ENCODE results near the gene HNRNPR. TPM values are rescaled to one million over a fixed set of nuclear protein-coding genes. Genes with fewer than 3 reads are reported as not detected.
A peak's percentile ranks its signal among the peaks of the same experiment; 100 is the strongest.

Gene HNRNPR
- total and polyA plus RNA-seq, 9 of the 15 experiments (the other 6 are each of a cell fraction or from before 2014, with no cell fraction given): 80.9 to 372 (median 301) TPM

DNA sequence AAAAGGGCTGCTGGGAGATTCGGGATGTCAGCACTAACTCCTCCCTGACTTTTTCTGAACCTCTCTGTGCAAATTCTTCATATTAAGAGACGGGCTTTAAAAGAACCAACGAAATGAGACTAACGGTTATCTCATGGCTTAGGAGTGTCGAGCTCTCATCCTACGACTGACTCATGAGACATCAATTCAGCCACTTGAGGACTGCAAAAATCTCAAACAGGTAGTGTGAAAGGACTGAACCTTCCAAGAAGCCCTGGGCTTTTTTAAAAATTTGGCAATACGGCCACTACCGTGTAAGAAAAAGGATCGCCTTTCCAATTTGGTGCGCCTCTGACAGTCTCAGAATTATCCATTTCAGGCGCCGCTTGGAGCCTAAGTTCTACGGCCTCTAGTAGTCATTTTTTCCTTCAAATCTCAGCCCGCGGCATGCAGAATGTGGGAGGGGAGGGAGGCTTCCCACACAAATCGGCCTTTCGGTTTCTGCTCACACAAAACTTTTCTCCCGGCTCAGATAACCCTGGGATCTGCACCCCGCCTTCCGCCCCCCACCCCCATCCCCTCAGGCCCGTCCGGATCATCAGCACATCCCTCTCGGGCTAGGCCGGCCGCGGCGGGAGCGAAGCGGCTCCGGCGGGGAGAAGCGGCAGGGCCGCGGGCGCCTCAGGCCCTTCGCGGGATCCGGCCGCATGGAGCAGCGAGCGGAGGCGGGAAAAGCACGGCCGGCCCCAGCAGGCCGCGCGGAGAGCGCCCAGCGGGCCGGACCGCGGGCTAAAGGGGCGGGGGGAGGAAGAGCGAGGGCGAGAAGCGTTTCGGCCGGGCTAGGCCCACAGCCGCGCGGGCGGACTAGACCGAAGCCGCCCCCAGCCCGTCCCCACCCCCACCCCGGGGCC is 618 bp downstream of the HNRNPR start (continued):
- no peak for TF ChIP-seq PHF20 (IDR thresholded peaks at IDR 0.05; ENCODE audit: partially characterized antibody)

- Histone ChIP-seq H3K4me1 (replicated peaks in 1 of 2; ENCODE audit: control insufficient read depth in 2 of 2, insufficient read depth in 2 of 2, low read length in 2 of 2) (peaks cover 18 to 32% of the 10 kb centered on the region in 2 experiments; a peak in 4 of 5 replicates), H3K27me3 (ENCODE audit: control insufficient read depth in 2 of 2, insufficient read depth in 2 of 2, low read length in 2 of 2) (no peaks in the 10 kb centered on the region), H3K79me2 (ENCODE audit: control insufficient read depth, insufficient read depth, low read length) (peaks cover 71% of the 10 kb centered on the region), H3K9me1 (ENCODE audit: control insufficient read depth, insufficient read depth, low read length) (no peaks in the 10 kb centered on the region), H4K20me1 (replicated peaks; ENCODE audit: control insufficient read depth, insufficient read depth, low read length) (peaks cover 46% of the 10 kb centered on the region), H3K4me3 (peak overlapping the region; percentile 76), H3K4me2 (ENCODE audit: insufficient read depth, low read length) (peak overlapping the region; percentile 83), H3K36me3 (ENCODE audit: control insufficient read depth, insufficient read depth, low read length) (peaks cover 47% of the 10 kb centered on the region), H3K27ac (ENCODE audit: extremely low read depth, low read depth, low read length) (peak overlapping the region; percentile 99), H3K9me3 (replicated peaks; ENCODE audit: control insufficient read depth, insufficient read depth, low read depth, low read length) (no peaks in the 10 kb centered on the region; the same call in 1 of the 2 replicates), H2AFZ (ENCODE audit: low read depth, low read length) (no peak overlapping the region), H3K9ac (ENCODE audit: insufficient read depth in 1 of 2, low read depth in 2 of 2, low read length in 2 of 2) (peak overlapping the region; percentile 8 to 100; a peak in 3 of 4 replicates)
- DNase-seq (ENCODE audit: extremely low read depth in 1 of 4, low spot score in 3 of 4): peak in 1 of 4 experiments; percentile 59
- under 1% methylated on average over 10 of the region's 10 CpGs for WGBS (ENCODE audit: insufficient coverage, low coverage, missing lambda C conversion rate)
- POLR2A ChIA-PET: interaction anchor here (0.5 to 1.5 kb wide), 8 partner anchors 13 to 1873 kb away, joined by 3 to 8 read pairs (median 4); no protein-coding TSS in a partner anchor
- intact Hi-C loops (cut with micrococcal nuclease) (loop anchor here (10.0 kb wide), 1 partner anchor 193 kb away; the partner anchor contains the start of gene E2F2), in situ Hi-C loops (cut with MboI) (loop anchor here (5.0 kb wide), 1 partner anchor 60 kb away; no protein-coding TSS in a partner anchor)
- no TSS peak for BruUV-seq (replicated peaks)
- no peak; the same call in 2 of the 3 replicates for ATAC-seq
- CTCF ChIA-PET (ENCODE audit: low intra/inter-chr PET ratio): interaction anchor here (1.2 kb wide), 1 partner anchor 62 kb away, joined by 6 read pairs; no protein-coding TSS in a partner anchor
- FAIRE-seq: peak; percentile 70
- TF ChIP-seq CEBPG (CRISPR knock-in tag; IDR thresholded peaks at IDR 0.05) (peak; percentile 38; the same call in 1 of the 2 replicates), CEBPG (tag; conservative IDR thresholded peaks at IDR 0.05 in 1 of 2, IDR thresholded peaks at IDR 0.05 in 1 of 2) (peak; percentile 36 to 69), EWSR1 (IDR thresholded peaks at IDR 0.05; ENCODE audit: borderline replicate concordance, low read depth, partially characterized antibody) (no peak), U2AF2 (optimal IDR thresholded peaks at IDR 0.05; ENCODE audit: low read depth, low read length) (no peak), EP400 (IDR thresholded peaks at IDR 0.05) (0 out of 2 replicates have a peak, but pooled peaks have one; percentile 25), CREB1 (IDR thresholded peaks at IDR 0.05) (no peak), CREB1 (CRISPR knock-in tag; IDR thresholded peaks at IDR 0.05) (no peak), ASH1L (IDR thresholded peaks at IDR 0.05; ENCODE audit: borderline replicate concordance, low read depth, partially characterized antibody) (no peak), ZNF707 (CRISPR knock-in tag; conservative IDR thresholded peaks at IDR 0.05) (no peak), ZNF589 (CRISPR knock-in tag; IDR thresholded peaks at IDR 0.05; ENCODE audit: low read depth) (no peak), GATAD2B (IDR thresholded peaks at IDR 0.05; ENCODE audit: borderline replicate concordance) (0 out of 2 replicates have a peak, but pooled peaks have one; percentile 56), KLF6 (CRISPR knock-in tag; IDR thresholded peaks at IDR 0.05; ENCODE audit: borderline replicate concordance) (no peak)
- TF ChIP-seq, protein P1, sequence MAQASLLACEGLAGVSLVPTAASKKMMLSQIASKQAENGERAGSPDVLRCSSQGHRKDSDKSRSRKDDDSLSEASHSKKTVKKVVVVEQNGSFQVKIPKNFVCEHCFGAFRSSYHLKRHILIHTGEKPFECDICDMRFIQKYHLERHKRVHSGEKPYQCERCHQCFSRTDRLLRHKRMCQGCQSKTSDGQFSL (CRISPR knock-in tag; IDR thresholded peaks at IDR 0.05): no peak
- TF ChIP-seq, protein P1 (tag; IDR thresholded peaks at IDR 0.05): no peak
- TF ChIP-seq, protein P2, sequence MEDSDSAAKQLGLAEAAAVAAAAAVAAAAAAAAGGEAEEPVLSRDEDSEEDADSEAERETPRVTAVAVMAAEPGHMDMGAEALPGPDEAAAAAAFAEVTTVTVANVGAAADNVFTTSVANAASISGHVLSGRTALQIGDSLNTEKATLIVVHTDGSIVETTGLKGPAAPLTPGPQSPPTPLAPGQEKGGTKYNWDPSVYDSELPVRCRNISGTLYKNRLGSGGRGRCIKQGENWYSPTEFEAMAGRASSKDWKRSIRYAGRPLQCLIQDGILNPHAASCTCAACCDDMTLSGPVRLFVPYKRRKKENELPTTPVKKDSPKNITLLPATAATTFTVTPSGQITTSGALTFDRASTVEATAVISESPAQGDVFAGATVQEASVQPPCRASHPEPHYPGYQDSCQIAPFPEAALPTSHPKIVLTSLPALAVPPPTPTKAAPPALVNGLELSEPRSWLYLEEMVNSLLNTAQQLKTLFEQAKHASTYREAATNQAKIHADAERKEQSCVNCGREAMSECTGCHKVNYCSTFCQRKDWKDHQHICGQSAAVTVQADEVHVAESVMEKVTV (CRISPR knock-in tag; IDR thresholded peaks at IDR 0.05): no peak
These were observed 2.0 kb downstream of the HNRNPR start for GRCh38 chr1:23341931-23342692.

All from K562 (cell line).